H9 (cell line): ENCODE measurements around the gene SSUH2. TPM values are rescaled to one million over a fixed set of nuclear protein-coding genes. Genes with fewer than 3 reads are reported as not detected.

ENCODE experiments used
- DNase-seq: peaks from one replicate; pipeline ENCODE4 v3.0.0-alpha.2; 2017
- H2AFZ ChIP-seq: one replicate; pipeline ENCODE4 v1.6.1; 2013; ENCODE audit warnings: mild to moderate bottlenecking, low read length, control low read depth, moderate library complexity
- H2AK5ac ChIP-seq: 2 replicates; pipeline ENCODE4 v1.6.1; 2013; ENCODE audit warnings: low read length, control low read depth, mixed read lengths; ENCODE audit not compliant: insufficient read length
- H2BK120ac ChIP-seq: one replicate; pipeline ENCODE4 v1.6.1; 2013; ENCODE audit warnings: low read depth, mild to moderate bottlenecking, low read length, control low read depth, inconsistent platforms; ENCODE audit not compliant: poor library complexity, severe bottlenecking
- H2BK12ac ChIP-seq: 2 replicates; pipeline ENCODE4 v1.6.1; 2013; ENCODE audit warnings: low read length, control low read depth, mixed read lengths, low read depth; ENCODE audit not compliant: insufficient read length
- H2BK15ac ChIP-seq: 2 replicates; pipeline ENCODE4 v1.6.1; 2013; ENCODE audit warnings: low read depth, low read length, control low read depth
- H2BK20ac ChIP-seq: one replicate; pipeline ENCODE4 v1.6.1; 2013; ENCODE audit warnings: low read depth, mild to moderate bottlenecking, low read length, control low read depth, inconsistent platforms; ENCODE audit not compliant: poor library complexity, severe bottlenecking
- H2BK5ac ChIP-seq: 2 replicates; pipeline ENCODE4 v1.6.1; 2013; ENCODE audit warnings: low read length, control low read depth, mixed read lengths; ENCODE audit not compliant: insufficient read length
- H3K14ac ChIP-seq: 2 replicates; pipeline ENCODE4 v1.6.1; 2013; ENCODE audit warnings: low read length, control low read depth; ENCODE audit not compliant: insufficient read depth
- H3K18ac ChIP-seq: 2 replicates; pipeline ENCODE4 v1.6.1; 2013; ENCODE audit warnings: low read depth, mild to moderate bottlenecking, mixed read lengths, low read length, control low read depth; ENCODE audit not compliant: insufficient read length
- H3K23ac ChIP-seq: 2 replicates; pipeline ENCODE4 v1.6.1; 2013; ENCODE audit warnings: low read length, control low read depth, mixed read lengths, low read depth; ENCODE audit not compliant: insufficient read length
- H3K23me2 ChIP-seq: 2 replicates; pipeline ENCODE4 v1.6.1; 2013; ENCODE audit warnings: low read depth, mild to moderate bottlenecking, mixed read lengths, low read length, control low read depth; ENCODE audit not compliant: insufficient read length, poor library complexity, severe bottlenecking
- H3K27ac ChIP-seq: 2 replicates; pipeline ENCODE4 v1.5.1; 2013; ENCODE audit warnings: low read length, control low read depth, mixed read lengths, low read depth; ENCODE audit not compliant: insufficient read length
- H3K27me3 ChIP-seq: 2 replicates; pipeline ENCODE4 v1.6.1; 2013; ENCODE audit warnings: low read length, control low read depth, inconsistent platforms; ENCODE audit not compliant: insufficient read depth
- H3K4ac ChIP-seq: 2 replicates; pipeline ENCODE4 v1.6.1; 2013; ENCODE audit warnings: low read depth, mild to moderate bottlenecking, control low read depth, inconsistent platforms, low read length, moderate library complexity
- H3K4me1 ChIP-seq: 2 replicates; pipeline ENCODE4 v1.6.1; 2013; ENCODE audit warnings: low read length, control low read depth, inconsistent platforms; ENCODE audit not compliant: insufficient read depth
- H3K4me2 ChIP-seq: 2 replicates; pipeline ENCODE4 v1.6.1; 2013; ENCODE audit warnings: low read length, control low read depth, mixed read lengths; ENCODE audit not compliant: insufficient read length, insufficient read depth
- H3K56ac ChIP-seq: 2 replicates; pipeline ENCODE4 v1.6.1; 2013; ENCODE audit warnings: low read depth, mild to moderate bottlenecking, mixed read lengths, low read length, control low read depth; ENCODE audit not compliant: insufficient read length
- H3K79me1 ChIP-seq: 2 replicates; pipeline ENCODE4 v1.6.1; 2013; ENCODE audit warnings: low read depth, mild to moderate bottlenecking, moderate library complexity, low read length, control low read depth, inconsistent platforms; ENCODE audit not compliant: insufficient read depth, poor library complexity, severe bottlenecking
- H3K79me2 ChIP-seq: 2 replicates; pipeline ENCODE4 v1.6.1; 2013; ENCODE audit warnings: low read length, control low read depth, inconsistent platforms; ENCODE audit not compliant: insufficient read depth
- H3K9ac ChIP-seq: 2 replicates; pipeline ENCODE4 v1.6.1; 2013; ENCODE audit warnings: low read length, control low read depth, mixed read lengths; ENCODE audit not compliant: insufficient read length; ENCODE audit errors: extremely low read depth
- H3K9me3 ChIP-seq: one replicate; pipeline ENCODE4 v1.6.1; 2013; ENCODE audit warnings: low read depth, low read length, inconsistent platforms; ENCODE audit not compliant: control insufficient read depth
- H3T11ph ChIP-seq: one replicate; pipeline ENCODE4 v1.6.1; 2013; ENCODE audit warnings: mild to moderate bottlenecking, low read length, control low read depth, inconsistent platforms
- H4K20me1 ChIP-seq: one replicate; pipeline ENCODE4 v1.6.1; 2013; ENCODE audit not compliant: control insufficient read depth, insufficient read length, insufficient read depth
- H4K5ac ChIP-seq: 2 replicates; pipeline ENCODE4 v1.6.1; 2013; ENCODE audit warnings: low read depth, mild to moderate bottlenecking, mixed read lengths, low read length, control low read depth; ENCODE audit not compliant: insufficient read length
- H4K8ac ChIP-seq: replicated peaks from 2 replicates; pipeline ENCODE4 v1.6.1; 2013; ENCODE audit warnings: low read length, control low read depth, mixed read lengths, low read depth; ENCODE audit not compliant: insufficient read length
- H4K91ac ChIP-seq: 2 replicates; pipeline ENCODE4 v1.6.1; 2013; ENCODE audit warnings: low read depth, mild to moderate bottlenecking, moderate library complexity, mixed read lengths, low read length, control low read depth; ENCODE audit not compliant: insufficient read length
- H3K27ac Mint-ChIP-seq, 3 experiments: 2 replicates in 2 of 3; 3 replicates in 1 of 3; pipeline ENCODE4 v1.8.0; 2020 to 2021; ENCODE audit warnings: mixed read lengths in 3 of 3, mild to moderate bottlenecking in 1 of 3, moderate library complexity in 1 of 3
- H3K27me3 Mint-ChIP-seq: 2 replicates; pipeline ENCODE4 v1.8.0; 2021; ENCODE audit warnings: low read depth, mild to moderate bottlenecking, moderate library complexity, mixed read lengths
- H3K36me3 Mint-ChIP-seq, 3 experiments: 2 replicates in 2 of 3; 3 replicates in 1 of 3; pipeline ENCODE4 v1.8.0; 2020 to 2021; ENCODE audit warnings: low read depth in 3 of 3, mixed read lengths in 3 of 3; ENCODE audit not compliant: insufficient read depth in 1 of 3
- H3K4me1 Mint-ChIP-seq, 2 experiments: 2 replicates each; pipeline ENCODE4 v1.8.0; 2020; ENCODE audit warnings: mixed read lengths in 2 of 2
- H3K4me3 Mint-ChIP-seq, 2 experiments: 2 replicates in 1 of 2; 3 replicates in 1 of 2; pipeline ENCODE4 v1.8.0; 2020 to 2021; ENCODE audit warnings: mild to moderate bottlenecking in 2 of 2, mixed read lengths in 2 of 2, moderate library complexity in 1 of 2
- H3K9me3 Mint-ChIP-seq, 2 experiments: 2 replicates in 1 of 2; 3 replicates in 1 of 2; pipeline ENCODE4 v1.8.0; 2020; ENCODE audit warnings: mild to moderate bottlenecking in 2 of 2, mixed read lengths in 2 of 2, moderate library complexity in 1 of 2
- CTCF ChIP-seq: fragments of 200-600 bp; sonication (generic); conservative IDR thresholded peaks from 3 replicates; pipeline ENCODE4 v1.8.0; 2021; ENCODE audit warnings: antibody characterized with exemption, mild to moderate bottlenecking
- WGBS: extraction: QIAGEN DNeasy Blood & Tissue Kit; methylation state at CpG from one replicate; pipeline ENCODE4 v1.1.7; 2013; ENCODE audit warnings: missing lambda C conversion rate, low lambda C conversion rate, mixed read lengths; ENCODE audit not compliant: insufficient read length; ENCODE audit errors: extremely low coverage; 5-methylcytosine and 5-hydroxymethylcytosine counted together
- total RNA-seq: library from RNA; stranded (reverse); gene quantifications from 2 replicates; pipeline ENCODE4 v1.2.1, GENCODE V29; 2021

Gene SSUH2
- total RNA-seq, 1 experiment from 2014 or later: 0.61 TPM

DNA sequence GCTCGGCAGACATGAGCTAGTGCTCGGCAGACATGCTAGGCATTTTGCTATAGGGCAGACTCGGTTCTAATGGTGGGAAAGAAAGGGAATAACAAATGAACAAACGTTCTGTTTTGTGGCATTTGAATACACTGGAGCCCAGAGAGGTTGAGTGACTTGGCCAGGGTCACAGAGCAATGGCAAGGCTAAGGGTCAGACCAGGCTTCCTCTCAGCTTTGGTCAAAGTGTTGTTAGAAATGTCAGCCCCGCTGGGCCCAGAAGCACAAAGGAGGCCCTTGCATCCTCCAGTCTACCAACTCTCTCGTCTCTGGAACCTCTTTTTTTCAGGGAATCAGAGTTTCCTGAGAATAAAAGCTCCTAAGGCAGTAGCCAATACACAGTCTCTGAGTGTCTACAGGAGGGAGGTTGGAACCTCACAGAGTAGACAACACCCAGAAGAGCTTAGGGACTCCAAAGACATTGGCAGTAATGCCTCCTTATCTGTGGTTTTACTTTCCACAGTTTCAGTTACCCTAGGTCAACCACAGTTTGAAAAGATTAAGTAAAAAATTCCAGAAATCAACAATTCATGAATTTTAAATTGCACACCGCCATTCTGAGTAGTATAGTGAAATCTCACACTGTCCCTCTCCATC is 47.3 kb downstream of the SSUH2 start:
- no peak overlapping the region for H4K91ac ChIP-seq
- H3K9ac ChIP-seq: no peak overlapping the region
- H3K18ac ChIP-seq: no peak overlapping the region
- no peak overlapping the region for H2BK120ac ChIP-seq
- no peak overlapping the region for H2BK5ac ChIP-seq
- H3K4me1 ChIP-seq: no peaks in the 10 kb centered on the region
- H3K23ac ChIP-seq: no peak overlapping the region
- H3K4me2 ChIP-seq: no peak overlapping the region
- Mint-ChIP-seq H3K27ac (no peak overlapping the region; a peak in 1 of 7 replicates), H3K27me3 (no peaks in the 10 kb centered on the region; the same call in none of the 2 replicates), H3K36me3 (no peaks in the 10 kb centered on the region), H3K4me3 (no peak overlapping the region), H3K9me3 (no peaks in the 10 kb centered on the region), H3K4me1 (peaks cover 8 to 13% of the 10 kb centered on the region in 2 experiments; a peak in 3 of 4 replicates)
- H3K27me3 ChIP-seq: no peaks in the 10 kb centered on the region
- H4K20me1 ChIP-seq: no peaks in the 10 kb centered on the region
- no peak overlapping the region for H3K27ac ChIP-seq
- no peak overlapping the region for H2BK15ac ChIP-seq
- no peak overlapping the region for H3K14ac ChIP-seq
- H3K23me2 ChIP-seq: no peaks in the 10 kb centered on the region
- H2BK12ac ChIP-seq: no peak overlapping the region
- H4K8ac ChIP-seq: no peak overlapping the region
- H2AK5ac ChIP-seq: no peak overlapping the region
- no peak overlapping the region for H2AFZ ChIP-seq
- H2BK20ac ChIP-seq: no peak overlapping the region
- no peak overlapping the region for H4K5ac ChIP-seq
- no peak overlapping the region for H3K56ac ChIP-seq
- H3K79me1 ChIP-seq: no peaks in the 10 kb centered on the region
- no peak for DNase-seq
- TF ChIP-seq CTCF: no peak
- H3T11ph ChIP-seq: no peak overlapping the region
- no peaks in the 10 kb centered on the region for H3K9me3 ChIP-seq
- H3K4ac ChIP-seq: no peak overlapping the region
- H3K79me2 ChIP-seq: no peaks in the 10 kb centered on the region
- WGBS: no CpG with 5 or more reads among the region's 7 CpGs
